T follicular helper cell (primary cell): Measurements from ENCODE around the gene INAFM2.

ENCODE experiments used
- DNase-seq: peaks from one replicate; pipeline ENCODE4 v3.0.0-alpha.2; 2020; ENCODE audit warnings: low read depth

Gene INAFM2

GRCh38 chr15:40287505-40287904 is 36.0 kb upstream of the INAFM2 start:
- DNase-seq: no peak

- no peak for DNase-seq
Measured at GRCh38 chr15:40287968-40288367, 35.5 kb upstream of the INAFM2 start.

- DNase-seq: no peak
Measured at GRCh38 chr15:40289140-40289775, 34.2 kb upstream of the INAFM2 start.

DNA sequence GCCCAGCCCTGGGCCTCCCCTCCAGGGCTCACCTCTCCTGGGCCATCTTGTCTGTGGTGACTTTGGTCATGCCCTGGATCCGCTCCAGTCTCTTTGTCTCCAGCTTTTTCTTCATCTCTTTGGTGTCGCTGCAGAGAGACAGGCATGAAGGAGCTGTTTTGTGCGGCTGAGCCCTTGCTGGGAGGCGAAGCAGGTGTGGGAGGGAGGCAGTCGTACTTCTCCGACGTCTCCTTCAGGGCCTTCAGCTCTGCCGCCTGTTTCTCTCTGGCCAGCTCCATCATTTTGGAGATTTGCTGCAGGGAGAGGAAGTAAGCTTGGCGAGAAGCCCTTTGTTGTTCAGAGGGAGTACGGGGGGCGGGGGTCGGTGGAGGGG is 33.0 kb upstream of the INAFM2 start:
- DNase-seq: no peak

GRCh38 chr15:40290918-40291574 is 32.4 kb upstream of the INAFM2 start:
- DNase-seq: no peak

DNA sequence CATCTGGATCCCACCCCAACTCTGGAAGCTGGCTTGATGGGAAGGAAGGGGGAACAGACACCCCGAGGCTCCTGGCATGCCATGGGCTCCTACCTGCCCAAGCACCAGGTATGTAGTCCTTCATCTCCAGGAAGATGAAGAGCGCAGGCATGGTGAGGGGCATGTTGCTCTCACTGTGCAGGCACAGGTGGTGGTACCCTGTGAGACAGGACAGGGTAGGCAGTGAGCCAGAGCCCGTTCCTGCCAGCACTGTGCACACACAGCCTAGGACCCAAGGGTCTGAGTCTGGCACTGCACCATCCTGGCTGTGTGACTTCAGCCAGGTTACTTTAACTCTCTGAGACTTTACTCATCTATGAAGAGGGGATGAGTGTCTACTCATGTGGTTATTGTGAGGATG is 31.2 kb upstream of the INAFM2 start:
- DNase-seq: no peak

GRCh38 chr15:40293006-40293405 is 30.5 kb upstream of the INAFM2 start:
- DNase-seq: no peak

DNA sequence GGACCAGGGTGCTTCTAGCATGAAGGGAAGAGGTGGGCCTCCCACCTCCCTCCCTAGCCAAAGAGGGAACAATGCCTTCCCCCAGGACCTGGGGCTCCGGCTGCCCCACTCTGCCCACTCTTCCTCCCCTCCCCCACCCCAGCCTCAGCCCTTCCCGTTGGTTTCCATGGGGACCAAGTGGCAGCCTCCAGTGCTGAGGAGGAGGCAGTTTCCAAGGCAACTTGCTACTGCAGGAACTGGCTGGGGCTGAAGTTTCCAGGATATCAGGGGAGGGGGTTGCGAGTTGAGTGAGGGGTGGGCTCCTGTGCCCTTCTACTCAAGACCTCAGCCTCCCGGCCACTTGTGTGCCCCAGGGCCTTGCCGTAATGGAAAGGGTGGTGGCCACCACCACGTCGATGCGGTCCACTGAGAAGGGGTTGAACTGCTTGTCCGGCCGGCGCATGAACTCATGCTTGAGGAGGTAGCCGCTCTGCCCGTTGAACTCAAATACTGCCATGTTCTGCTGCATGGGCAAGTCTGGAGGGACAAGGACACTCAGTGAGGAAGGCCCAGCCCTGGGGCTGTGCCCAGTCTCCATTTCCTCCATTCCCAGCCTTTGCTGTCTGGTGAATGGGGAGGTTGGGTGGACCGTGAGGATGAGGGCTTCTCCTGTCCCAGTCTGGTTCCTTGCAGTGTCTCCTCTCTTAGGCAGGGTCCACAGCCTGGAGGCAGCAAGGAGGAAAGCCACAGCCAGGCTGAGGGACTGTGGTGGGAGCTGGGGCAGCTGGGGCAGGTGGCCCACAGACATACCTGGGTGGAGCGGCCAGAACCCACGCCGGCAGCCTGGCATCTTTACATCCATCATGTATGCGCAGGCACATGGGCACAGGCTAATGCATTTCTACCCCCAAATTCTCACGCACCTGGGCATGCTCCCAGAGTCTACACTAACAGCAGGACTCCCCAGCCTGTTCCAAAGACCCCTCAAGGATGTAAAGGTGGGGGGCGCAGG is 29.3 kb upstream of the INAFM2 start:
- DNase-seq: no peak

- no peak for DNase-seq
Measured at GRCh38 chr15:40295297-40295696, 28.2 kb upstream of the INAFM2 start.

DNA sequence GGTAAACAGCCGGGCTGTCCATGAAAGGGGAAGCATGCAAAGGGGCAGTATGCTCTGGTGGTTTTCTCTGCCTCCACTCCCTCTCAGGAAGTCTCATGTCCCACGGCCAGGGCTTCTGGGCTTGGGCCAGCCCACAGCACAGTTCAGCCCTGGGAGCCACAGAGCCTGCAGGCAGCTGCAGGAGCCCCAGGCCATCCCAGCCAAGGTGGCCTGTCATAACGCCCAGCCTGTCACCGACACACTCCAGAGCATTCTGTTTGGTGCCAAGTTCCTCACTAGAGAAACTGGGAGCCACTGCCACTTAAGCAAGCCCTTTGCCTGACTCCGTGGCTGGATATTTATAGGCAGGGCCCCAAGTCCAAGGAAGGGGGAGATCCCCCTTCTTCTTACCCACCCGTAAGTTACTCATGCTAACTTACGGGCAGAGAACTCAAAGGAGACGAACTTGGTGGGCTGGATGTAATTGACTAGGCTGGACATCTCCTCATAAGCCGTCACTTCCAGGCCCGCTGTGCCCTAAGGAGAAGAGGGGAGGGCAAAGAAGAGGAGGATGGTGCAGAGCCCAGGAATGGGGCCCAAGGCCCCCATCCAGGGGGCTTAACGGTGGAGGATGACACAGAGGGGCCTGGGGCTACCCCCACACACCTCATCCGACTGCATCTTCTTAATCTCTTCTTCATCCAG is 27.5 kb upstream of the INAFM2 start:
- no peak for DNase-seq

GRCh38 chr15:40296561-40297230 is 26.8 kb upstream of the INAFM2 start:
- no peak for DNase-seq

DNA sequence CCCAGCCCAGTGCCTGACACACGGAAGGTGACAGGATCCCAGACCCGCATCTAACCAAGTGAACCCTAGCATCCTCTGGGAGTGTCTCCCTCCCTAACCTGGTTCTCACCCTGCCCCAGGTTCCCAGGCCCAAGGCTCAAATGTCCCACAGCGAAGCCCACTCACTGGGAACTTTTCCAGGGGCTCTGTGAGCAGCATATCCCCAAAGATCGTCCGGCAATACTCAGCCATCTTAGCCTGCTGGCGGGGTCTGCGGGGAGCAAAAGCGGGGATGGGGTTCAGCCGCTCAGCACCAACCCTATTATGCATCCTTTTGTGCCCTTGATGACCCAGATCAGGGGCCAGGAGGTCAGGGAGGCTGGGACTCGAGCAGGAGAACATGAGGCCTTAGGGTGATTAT is 26.1 kb upstream of the INAFM2 start:
- no peak for DNase-seq

DNA sequence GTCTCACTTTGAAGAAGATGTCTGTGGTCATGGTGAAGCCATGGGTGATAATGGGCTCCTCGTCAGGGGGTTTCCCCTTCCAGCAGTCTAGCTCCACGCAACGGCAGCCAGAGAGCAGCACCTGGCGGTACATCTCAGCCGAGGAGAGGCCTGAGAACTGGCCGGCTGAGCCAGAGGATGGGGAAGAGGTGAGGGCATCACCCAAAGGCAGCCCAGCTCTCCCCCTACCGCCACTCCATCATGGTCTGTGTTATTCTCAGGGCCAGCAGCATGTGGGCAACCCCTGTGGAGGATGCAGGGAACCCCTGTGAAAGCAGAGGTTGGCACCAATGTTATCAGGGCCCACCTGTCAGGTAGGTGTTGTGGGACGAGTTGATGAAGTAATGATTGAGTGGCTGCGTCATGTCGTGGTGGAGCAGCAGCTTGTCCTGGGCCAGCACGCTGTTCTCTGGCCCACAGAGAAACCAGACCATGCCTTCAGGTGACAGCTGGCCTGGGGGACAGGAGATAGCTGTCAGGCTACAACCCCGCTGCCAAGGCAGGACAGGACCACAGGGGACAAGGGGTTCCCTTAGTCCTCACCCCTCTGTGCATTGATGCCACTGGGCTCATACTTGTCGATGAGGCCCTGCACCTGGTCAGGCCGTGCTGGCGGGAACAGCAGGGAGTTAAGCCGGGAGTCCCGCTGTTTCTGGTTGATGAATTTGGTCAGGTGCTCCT is 25.1 kb upstream of the INAFM2 start:
- no peak for DNase-seq

DNA sequence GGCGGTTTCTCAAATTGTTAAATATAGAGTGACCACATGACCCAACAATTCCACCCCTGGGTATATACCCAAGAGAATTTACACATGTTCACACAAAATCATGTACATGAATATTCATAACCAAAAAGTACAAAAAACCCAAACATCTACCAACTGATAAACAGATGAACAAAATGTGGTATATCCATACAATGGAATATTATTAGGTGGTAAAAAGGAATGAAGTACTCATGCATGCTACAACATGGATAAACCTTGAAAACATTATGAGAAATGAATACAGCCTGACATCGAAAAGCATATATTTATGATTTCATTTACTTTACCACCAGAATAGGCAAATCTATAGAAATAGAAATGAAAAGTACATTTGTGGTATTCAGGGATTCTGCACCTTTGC is 23.1 kb upstream of the INAFM2 start:
- DNase-seq: no peak

DNA sequence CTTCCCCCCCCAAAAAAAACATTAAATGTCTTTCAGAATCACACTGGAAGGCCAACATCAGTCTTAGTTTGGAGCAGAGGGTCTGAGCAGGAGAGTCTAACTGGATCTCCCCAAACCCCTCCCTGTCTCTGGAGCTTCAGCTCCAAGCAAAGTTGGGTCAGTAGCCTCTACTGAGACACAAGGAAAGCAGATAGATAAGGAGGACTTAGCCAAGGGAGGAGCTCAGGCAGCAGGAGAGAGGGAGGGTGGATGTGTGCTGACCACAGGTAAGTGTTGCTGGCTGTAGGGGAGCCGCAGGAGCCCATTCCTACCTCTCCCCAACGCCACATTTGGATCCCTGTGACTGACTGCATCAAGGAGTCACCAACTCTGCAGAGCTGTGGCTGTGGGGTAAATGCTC is 22.7 kb upstream of the INAFM2 start:
- DNase-seq: no peak

GRCh38 chr15:40301467-40302179 is 21.9 kb upstream of the INAFM2 start:
- DNase-seq: no peak

- no peak for DNase-seq
Measured at GRCh38 chr15:40302288-40302886, 21.1 kb upstream of the INAFM2 start.

- no peak for DNase-seq
Measured at GRCh38 chr15:40302981-40303380, 20.5 kb upstream of the INAFM2 start.

DNA sequence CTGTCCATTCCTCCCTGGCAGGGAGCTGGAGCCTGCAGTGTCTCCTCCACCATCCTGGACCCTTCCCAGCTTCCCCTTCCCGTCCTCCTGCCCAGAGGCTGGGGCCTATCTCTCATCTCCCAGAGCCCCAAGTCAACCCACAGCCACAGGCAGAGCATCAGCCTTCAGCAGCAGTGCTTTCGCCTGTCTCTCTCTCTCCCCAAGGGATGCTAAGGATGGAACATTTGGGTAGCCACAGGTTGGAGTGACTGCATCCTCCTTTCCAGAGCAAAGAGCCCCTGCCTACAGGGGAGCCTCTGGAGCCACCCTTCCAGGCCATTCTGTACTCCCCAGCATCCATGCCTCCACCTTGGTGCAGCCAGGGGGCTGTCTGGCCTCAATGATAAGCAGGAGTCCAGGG is 19.9 kb upstream of the INAFM2 start:
- DNase-seq: no peak

DNA sequence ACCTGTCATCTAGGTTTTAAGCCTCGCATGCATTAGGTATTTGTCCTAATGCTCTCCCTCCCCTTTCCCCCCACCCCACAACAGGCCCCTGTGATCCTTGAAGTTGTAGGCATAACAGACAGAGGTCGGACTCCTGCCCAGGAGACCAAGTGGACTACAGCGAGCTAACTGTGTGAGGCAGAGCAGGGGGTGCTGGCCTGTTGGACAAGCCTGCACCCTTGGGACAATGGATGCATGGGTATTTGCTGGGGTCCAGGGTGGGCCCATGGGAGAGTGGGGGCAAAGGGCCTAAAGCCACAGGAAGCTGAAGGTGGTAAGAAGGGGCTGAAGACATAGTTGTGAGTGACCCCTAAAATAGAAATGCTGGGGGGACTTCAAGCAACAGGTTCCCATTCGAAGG is 18.2 kb upstream of the INAFM2 start:
- no peak for DNase-seq
